Epithelial cell of esophagus (primary cell): Measurements from ENCODE around the gene DNAH7.
"Not testable (repeated sequence)": the region's sequence is repeated elsewhere in the genome, so short reads cannot be mapped to it uniquely, and the experiment has no call there.

Experiments
- DNase-seq: peaks from one replicate; pipeline ENCODE4 v3.0.0; 2010; ENCODE audit warnings: low read depth
- H3K4me3 ChIP-seq: 2 replicates; pipeline ENCODE4 v1.5.1; 2011; ENCODE audit warnings: mild to moderate bottlenecking, low read length, control low read depth
- CTCF ChIP-seq: IDR thresholded peaks from 2 replicates; pipeline ENCODE4 v1.5.1; 2011; ENCODE audit warnings: low read depth, mild to moderate bottlenecking, low read length, control low read depth, inconsistent platforms; ENCODE audit not compliant: insufficient read depth; ENCODE audit errors: missing control alignments

DNAH7 gene

DNA sequence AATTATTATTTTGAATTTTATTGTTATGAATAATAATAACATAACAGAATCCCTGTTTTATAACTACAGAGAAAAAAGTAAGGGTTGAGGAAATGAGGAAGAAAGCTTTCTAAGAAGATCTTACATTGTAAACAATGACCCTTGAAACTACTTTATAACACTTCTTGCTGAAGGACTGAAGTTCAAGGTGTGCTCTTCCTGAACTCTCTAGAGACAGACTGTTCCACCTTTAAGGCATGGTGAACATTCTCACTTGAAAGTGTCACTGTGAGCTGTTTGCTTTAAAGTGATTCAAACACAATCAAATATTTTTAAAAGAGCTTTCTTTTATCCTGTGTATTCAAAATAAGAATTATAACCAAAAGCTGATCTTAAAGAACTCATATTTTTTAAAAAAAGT is 131.5 kb downstream of the DNAH7 start:
- no peak for DNase-seq
- no peak for TF ChIP-seq CTCF
- no peak overlapping the region for H3K4me3 ChIP-seq

GRCh38 chr2:195934484-195934883 is 134.2 kb downstream of the DNAH7 start:
- TF ChIP-seq CTCF: no peak
- H3K4me3 ChIP-seq: no peak overlapping the region
- no peak for DNase-seq

- TF ChIP-seq CTCF: no peak
- no peak for DNase-seq
- no peak overlapping the region for H3K4me3 ChIP-seq
Measured at GRCh38 chr2:195929531-195929930, 139.1 kb downstream of the DNAH7 start.

DNA sequence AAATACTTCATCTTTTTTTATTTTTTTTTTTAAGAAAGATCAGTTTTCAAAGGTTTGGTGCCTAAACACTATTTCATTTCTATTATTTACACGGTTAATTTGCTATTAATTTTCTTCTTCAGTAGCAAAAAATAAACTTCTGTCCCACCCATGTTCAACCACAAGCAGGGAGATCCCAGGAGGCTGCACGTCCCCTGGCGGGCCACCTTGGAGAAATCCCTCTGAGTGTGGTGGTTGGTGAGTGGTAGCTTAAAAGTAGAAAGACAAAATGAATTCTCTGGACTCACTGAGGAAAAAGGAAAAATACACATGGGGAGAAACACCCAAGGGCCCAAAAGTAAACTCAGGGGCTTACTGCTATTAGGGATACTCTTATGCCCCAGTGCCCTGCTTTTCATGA is 143.5 kb downstream of the DNAH7 start:
- DNase-seq: no peak
- H3K4me3 ChIP-seq: no peak overlapping the region
- TF ChIP-seq CTCF: no peak

- DNase-seq: no peak
- no peak for TF ChIP-seq CTCF
Measured at GRCh38 chr2:195923889-195924288, 144.7 kb downstream of the DNAH7 start.

DNA sequence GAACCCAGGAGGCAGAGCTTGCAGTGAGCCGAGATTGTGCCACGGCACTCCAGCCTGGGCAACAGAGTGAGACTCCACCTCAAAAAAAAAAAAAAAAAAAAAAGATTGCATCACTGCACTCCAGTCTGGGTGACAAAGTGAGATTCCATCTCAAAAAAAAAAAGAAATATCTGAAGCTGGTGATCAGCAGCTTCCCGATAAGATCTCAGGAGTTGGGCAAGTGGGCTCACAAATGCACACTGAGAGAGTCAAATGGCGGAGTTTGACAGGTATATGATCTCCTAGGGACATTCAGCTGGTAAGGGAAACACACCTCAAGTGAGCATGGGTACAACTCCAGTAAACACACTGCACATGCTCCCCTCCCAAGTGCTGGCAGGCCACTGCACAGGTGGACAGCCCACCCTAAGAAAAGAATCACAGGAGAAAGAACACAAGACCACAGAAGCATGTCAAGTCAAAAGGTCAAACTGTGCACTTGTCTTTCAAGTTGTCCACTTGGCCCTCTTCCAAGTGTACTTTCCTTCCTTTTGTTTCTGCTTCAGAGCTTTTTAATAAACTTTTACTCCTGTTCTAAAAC is 151.5 kb downstream of the DNAH7 start:
- not testable (repeated sequence) for DNase-seq

More at GRCh38 chr2:195923889-195924288, 144.7 kb downstream of the DNAH7 start:
- no peak overlapping the region for H3K4me3 ChIP-seq

GRCh38 chr2:195912079-195912478 is 156.6 kb downstream of the DNAH7 start:
- TF ChIP-seq CTCF: no peak
- H3K4me3 ChIP-seq: no peak overlapping the region
- no peak for DNase-seq

More for the DNA sequence above, 151.5 kb downstream of the DNAH7 start:
- not testable (repeated sequence) for H3K4me3 ChIP-seq

DNA sequence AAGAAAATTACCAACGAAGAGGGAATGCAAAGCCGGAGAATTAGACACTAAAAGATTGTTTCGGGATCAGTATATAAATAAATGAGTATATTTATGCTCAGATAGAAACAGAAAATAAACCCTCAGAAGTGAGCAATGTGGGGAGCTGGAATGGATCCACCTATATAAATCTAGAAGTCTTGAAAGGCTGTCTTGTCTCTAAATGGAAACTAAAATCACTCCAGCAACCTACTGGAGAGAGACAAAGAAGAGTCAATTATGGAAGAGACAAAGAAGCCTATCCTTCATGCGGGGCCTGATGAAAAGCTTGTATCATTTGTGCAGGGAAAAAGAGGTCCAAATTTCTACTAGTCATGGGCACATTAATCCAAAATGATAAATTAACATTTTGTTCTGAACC is 158.1 kb downstream of the DNAH7 start:
- no peak overlapping the region for H3K4me3 ChIP-seq
- no peak for DNase-seq

More for the DNA sequence above, 158.1 kb downstream of the DNAH7 start:
- no peak for TF ChIP-seq CTCF
